Measurements from ENCODE around the gene RCC1. TPM values are rescaled to one million over a fixed set of nuclear protein-coding genes. Genes with fewer than 3 reads are reported as not detected.

Gene RCC1
- total RNA-seq, 1 donor from 2014 or later = 58.4 TPM

- H3K36me3 Mint-ChIP-seq (ENCODE audit: insufficient read depth) = peaks cover 26% of the 10 kb centered on the region
- TF ChIP-seq CTCF (IDR thresholded peaks at IDR 0.05; ENCODE audit: unreplicated experiment) = no peak
- DNase-seq (ENCODE audit: low spot score, unreplicated experiment) = no peak
- H3K4me3 Mint-ChIP-seq (ENCODE audit: low read depth) = peak overlapping the region; percentile 97
- H3K9me3 Mint-ChIP-seq (ENCODE audit: low read depth) = no peaks in the 10 kb centered on the region
- H3K4me1 Mint-ChIP-seq (ENCODE audit: low read depth) = peaks cover 40% of the 10 kb centered on the region
- H3K27ac Mint-ChIP-seq = peak overlapping the region; percentile 99
- H3K27me3 Mint-ChIP-seq = no peaks in the 10 kb centered on the region
Measured at GRCh38 chr1:28507247-28507645, 1.4 kb downstream of the RCC1 start.

DNA sequence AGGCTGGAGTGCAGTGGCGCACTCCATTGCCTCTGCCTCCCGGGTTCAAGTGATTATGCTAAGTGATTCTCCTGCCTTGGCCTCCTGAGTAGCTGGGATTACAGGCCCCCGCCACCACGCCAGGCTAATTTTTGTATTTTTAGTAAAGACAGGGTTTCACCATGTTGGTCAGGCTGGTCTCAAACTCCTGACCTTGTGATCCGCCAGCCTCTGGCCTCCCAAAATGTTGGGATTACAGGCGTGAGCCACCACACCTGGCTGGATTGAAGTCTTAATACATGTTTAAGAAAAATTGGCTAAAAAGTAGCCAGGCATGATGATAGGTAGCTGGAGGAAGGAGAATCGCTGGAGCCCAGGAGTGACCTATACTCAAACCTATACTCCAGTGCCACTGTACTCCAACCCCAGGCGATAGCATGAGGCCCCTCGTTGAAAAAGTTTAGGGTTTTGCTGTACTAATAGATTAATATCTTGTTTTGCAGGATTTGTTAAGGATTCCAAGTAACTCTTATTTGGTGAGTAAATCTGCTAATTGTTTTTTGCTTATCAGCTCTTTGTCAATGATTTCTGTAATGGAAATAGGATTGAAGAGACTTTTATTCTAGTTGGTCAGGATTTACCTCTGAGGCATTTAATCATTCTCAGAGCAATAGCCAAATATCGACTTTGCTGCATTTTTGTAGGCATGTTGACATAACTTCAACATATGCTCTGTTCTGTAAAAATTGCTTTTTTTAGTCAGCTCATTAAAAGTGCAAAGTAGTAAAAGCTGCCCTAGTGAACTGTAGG lies 2.0 kb downstream of the RCC1 start:
- no peak for TF ChIP-seq CTCF (IDR thresholded peaks at IDR 0.05; ENCODE audit: unreplicated experiment)
- Mint-ChIP-seq H3K36me3 (ENCODE audit: insufficient read depth) (peaks cover 31% of the 10 kb centered on the region), H3K9me3 (ENCODE audit: low read depth) (no peaks in the 10 kb centered on the region), H3K4me3 (ENCODE audit: low read depth) (peak overlapping the region; percentile 97), H3K4me1 (ENCODE audit: low read depth) (peaks cover 40% of the 10 kb centered on the region), H3K27ac (peak overlapping the region; percentile 99), H3K27me3 (no peaks in the 10 kb centered on the region)
- no peak for DNase-seq (ENCODE audit: low spot score, unreplicated experiment)

- peaks cover 31% of the 10 kb centered on the region for H3K36me3 Mint-ChIP-seq (ENCODE audit: insufficient read depth)
- H3K9me3 Mint-ChIP-seq (ENCODE audit: low read depth) = no peaks in the 10 kb centered on the region
- no peak for DNase-seq (ENCODE audit: low spot score, unreplicated experiment)
- no peak for TF ChIP-seq CTCF (IDR thresholded peaks at IDR 0.05; ENCODE audit: unreplicated experiment)
- no peaks in the 10 kb centered on the region for H3K27me3 Mint-ChIP-seq
- peaks cover 40% of the 10 kb centered on the region for H3K4me1 Mint-ChIP-seq (ENCODE audit: low read depth)
- peak overlapping the region; percentile 99 for H3K27ac Mint-ChIP-seq
- peak overlapping the region; percentile 97 for H3K4me3 Mint-ChIP-seq (ENCODE audit: low read depth)
Measured at GRCh38 chr1:28508435-28508754, 2.6 kb downstream of the RCC1 start.

DNA sequence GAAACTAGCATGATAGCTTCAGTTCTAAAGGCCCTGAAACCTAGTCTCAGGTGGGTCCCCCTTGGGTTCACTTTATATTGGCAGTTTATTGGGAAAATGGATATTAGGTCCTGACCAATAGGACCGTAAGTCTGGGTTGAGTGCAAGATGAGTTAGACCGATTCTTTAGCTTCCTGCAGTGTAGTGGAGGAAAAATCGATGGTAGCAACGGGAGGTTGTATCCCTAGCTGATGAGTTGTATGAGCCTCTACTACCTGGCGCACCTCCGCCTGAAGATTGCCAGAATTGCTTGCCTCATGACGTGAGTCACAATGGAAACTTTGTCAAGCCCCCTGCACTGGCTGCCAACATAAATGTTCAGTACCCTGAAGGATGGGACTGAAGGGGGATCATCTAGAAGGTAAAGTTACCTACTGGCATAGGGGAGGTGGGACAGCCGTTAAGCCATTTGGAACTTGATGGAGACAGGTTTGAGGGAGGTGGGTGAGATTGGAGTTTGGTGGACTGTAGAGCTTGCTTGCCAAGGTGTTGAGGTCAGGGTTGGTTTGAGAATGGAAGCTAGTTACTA lies 3.9 kb downstream of the RCC1 start:
- Mint-ChIP-seq H3K4me1 (ENCODE audit: low read depth) (peaks cover 40% of the 10 kb centered on the region), H3K36me3 (ENCODE audit: insufficient read depth) (peaks cover 33% of the 10 kb centered on the region), H3K27me3 (no peaks in the 10 kb centered on the region), H3K27ac (peak overlapping the region; percentile 88), H3K9me3 (ENCODE audit: low read depth) (no peaks in the 10 kb centered on the region), H3K4me3 (ENCODE audit: low read depth) (peak overlapping the region; percentile 97)
- DNase-seq (ENCODE audit: low spot score, unreplicated experiment) = no peak
- no peak for TF ChIP-seq CTCF (IDR thresholded peaks at IDR 0.05; ENCODE audit: unreplicated experiment)

DNA sequence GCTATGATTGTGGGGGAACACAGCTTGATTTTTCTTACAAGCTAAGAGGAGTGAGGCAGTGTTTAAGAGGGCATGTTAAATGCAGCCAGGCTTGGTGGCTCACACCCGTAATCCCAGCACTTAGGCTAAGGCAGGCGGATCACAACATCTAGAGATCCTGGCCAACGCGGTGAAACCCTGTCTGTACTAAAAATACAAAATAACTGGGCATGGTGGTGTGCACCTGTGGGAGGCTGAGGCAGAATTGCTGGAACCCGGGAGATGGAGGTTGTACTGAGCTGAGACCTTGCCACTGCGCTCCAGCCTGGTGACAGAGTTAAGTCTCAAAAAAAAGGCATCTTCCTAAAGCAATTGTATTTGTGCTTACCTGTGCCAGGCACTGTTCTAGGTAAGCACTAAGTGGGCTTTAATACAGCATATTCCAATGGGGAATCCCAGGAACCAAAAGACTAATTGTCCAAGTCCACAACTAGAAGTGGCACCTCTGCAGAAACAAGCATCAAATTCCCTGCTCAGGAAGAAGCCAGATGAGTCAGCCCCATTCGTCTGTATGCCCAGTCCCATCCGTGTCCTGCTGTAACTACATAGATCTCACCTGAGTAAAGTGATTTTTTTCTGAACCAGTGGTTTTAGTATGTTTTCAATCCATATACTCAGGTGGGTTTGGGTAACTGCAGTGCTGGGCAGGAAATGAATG lies 4.6 kb downstream of the RCC1 start:
- Mint-ChIP-seq H3K4me3 (ENCODE audit: low read depth) (peak overlapping the region; percentile 97), H3K27ac (peak overlapping the region; percentile 57), H3K36me3 (ENCODE audit: insufficient read depth) (peaks cover 34% of the 10 kb centered on the region), H3K9me3 (ENCODE audit: low read depth) (no peaks in the 10 kb centered on the region), H3K4me1 (ENCODE audit: low read depth) (peaks cover 39% of the 10 kb centered on the region), H3K27me3 (no peaks in the 10 kb centered on the region)
- no peak for DNase-seq (ENCODE audit: low spot score, unreplicated experiment)
- no peak for TF ChIP-seq CTCF (IDR thresholded peaks at IDR 0.05; ENCODE audit: unreplicated experiment)
